ENCODE data around the gene CCL5.
"Not testable (repeated sequence)": the region's sequence is repeated elsewhere in the genome, so short reads cannot be mapped to it uniquely, and the experiment has no call there.

CCL5 gene

DNA sequence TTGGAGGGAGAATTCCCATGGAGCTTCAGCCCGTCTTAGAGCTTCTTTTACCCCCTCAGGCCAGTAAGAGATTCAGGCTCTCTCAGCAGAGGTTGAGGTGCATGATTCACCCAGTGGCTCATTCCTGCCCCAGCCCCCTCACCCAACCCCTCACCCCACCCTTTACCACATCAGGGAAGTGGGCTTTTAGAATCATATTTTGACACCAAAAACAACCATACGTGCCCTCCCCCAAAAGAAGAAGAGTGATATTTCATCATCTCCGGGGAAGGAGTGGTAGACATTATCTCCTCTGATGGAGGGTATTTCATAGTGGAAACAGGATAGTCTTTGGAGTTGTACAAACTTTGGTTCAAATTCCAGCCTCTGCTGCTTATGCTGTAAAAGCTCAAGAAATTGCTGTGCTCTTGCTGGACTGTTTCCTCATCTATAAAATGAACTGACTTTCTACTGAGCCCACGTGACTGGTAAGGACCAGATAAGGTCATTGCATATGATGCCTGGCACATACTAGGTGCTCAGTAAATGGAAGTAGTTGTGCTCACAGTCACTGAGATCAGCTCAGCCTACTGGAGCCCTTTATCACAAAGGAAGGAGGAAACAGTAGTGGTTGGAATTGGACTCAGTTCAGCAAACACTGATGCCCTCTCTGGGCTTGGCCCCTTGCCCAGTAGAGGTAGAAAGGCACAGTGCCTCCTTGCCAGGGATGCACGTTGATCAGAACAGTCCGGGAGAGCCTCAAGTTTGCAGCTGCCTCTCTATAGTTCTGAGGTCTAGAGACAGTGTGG lies 18.3 kb upstream of the CCL5 start:
- no peak for DNase-seq (ENCODE audit: low spot score)

DNA sequence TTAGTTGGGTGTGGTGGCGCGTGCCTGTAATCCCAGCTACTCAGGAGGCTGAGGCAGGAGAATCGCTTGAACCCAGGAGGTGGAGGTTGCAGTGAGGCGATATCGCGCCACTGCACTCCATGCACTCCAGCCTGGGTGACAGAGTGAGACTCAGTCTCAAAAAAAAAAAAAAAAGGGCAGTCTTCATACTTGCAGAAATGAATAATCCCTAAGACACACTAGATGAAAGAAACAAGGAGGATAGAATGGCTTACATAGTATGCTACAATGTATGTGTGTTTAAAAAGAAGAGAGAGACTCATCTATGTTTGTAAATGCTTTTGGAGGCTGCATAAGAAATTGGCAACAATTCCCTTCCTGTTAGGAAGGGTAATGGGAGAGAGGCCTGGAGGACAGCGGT lies 17.6 kb upstream of the CCL5 start:
- DNase-seq (ENCODE audit: low spot score) = not testable (repeated sequence)

DNA sequence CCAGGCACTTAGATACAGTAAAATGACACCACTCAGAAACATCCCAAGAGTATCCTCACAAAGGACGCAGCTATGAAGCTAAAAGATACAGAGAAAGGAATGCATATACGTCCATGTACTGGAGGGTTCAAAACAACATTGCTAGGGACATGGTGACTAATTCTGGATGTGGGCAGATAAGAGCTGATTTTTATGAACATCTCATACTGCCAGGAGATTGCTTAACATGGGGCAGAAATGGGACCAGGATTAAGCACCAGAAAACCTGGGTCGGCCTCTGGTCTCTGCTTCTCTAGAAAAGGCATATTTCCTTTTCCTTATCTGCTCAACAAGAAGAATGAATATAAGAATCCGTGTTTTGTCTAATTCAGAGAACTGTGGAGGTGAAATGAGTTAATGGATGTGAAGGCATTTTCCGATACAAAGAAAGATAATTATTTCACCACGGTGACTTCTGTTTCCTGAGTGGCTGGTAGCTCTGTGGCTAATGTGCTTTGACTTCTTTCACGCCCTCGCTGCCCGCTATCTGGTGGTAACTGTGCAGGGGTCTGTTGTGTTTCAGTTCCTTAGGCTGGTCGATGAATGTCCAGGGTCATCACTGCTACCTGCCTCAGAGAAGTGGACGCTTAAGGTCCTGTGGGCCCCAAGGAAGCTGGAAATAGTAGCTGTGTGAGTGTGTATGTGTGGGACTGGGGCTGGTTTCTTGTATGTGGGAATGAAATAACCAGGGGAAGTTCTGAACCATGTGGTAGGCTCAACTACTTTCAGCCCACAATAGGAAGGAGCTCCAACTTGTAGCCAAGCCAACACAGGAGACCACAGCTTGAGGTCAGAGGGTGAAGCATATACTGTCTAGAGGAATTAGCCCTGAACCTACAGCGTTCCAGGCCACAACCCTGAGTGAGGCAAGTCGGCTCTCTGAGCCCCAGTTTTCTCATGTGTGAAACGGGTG lies 15.8 kb upstream of the CCL5 start:
- peak; percentile 29 for DNase-seq (ENCODE audit: low spot score)

DNA sequence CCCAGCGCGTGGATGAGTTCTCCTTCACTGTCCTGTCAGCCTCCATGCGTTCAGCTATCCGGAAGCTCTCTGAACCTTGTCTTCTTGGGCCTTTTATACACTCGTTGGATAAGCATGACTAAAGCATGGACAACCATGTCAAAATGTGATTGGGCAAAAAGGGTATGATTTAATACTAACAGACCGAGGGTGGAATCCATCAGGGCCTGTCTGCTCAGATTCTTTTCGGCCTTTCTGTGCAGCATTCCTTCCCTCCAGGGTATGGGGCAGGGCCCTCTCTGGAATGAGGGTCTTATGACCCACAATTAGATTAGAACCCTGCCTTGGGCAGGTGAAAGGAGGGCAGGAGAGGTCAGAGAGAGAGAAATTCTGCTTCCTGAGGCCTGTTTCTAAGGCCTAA lies 14.0 kb upstream of the CCL5 start:
- DNase-seq (ENCODE audit: low spot score) = no peak

DNA sequence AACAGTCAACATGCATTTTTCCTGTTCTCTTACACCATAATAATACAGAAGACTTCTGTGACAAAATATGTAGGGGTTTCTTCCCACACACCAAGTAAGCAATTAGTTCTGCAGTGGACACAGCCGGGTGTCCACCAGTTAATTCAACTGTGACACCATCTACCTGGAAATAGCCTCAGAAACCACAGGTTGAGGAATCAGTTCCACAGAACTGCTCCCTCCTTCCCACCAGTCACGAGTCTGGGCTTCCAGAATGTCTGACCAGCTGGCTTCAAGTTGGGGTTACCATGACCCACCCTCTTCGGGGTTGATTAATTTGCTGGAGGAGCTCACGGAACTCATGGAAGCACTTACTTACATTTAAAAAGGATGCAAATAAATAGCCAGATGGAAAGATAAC lies 13.6 kb upstream of the CCL5 start:
- DNase-seq (ENCODE audit: low spot score) = no peak

DNA sequence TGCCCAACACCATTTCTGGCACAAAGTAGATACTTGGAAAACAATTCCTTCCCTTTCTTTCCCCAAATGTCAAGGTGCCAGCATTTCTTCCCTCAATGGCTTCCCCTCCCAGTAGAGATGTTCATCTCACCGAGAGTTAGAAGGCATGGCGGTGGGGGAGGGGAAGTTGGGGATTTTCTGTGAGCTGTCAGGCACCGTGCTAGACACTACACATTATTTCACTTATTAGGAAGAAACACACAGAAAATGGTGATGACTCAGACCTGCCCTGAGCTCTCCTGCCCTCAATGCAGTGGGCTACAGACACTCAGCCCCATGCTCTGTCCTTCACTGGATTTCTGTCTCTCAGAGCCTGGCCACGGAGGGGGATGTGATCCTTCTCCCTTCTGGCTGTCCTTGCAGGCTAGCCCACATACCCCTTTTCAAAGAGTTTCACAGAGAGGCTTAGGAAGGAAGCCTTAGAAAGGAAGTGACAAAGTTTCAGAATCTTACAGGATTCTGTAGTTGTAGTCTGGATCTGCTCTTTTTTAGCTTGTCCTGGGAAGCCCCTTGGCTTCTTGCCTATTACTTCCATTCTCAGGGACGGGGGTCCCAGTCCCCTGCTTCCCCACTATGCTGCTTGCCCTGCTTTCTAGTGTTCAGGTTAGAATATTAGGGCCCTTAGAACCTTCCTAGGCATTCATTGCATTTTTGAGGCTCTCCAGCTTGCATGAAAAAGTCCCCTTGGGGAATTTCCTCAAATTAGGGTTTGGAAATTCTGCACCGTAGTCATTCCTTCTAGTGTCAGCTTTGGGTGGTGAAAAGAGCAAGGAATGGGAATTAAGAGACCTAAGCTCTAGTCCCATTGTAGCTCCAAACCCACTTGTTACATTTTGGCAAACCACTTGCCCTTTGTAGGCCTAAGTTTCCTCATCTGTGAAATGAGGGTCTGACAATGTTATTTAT lies 12.2 kb upstream of the CCL5 start:
- no peak for DNase-seq (ENCODE audit: low spot score)

DNA sequence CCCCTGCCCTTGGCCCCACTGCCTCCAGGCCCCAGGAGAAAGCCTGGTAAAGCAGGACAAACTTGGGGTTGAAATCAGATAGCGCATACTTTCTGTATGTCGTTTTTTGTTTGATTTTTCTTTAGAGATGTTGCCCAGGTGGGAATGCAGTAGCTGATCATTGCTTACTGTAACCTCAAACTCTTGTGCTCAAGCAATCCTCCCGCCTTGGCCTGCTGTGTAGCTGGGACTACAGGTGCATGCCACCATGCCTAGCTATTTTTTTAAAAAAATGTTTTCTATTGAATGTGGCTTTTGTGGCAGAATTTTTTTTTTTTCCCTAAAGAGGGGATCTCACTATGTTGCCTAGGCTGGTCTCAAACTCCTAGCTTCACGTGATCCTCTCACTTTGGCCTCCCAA lies 11.1 kb upstream of the CCL5 start:
- DNase-seq (ENCODE audit: low spot score) = no peak

DNA sequence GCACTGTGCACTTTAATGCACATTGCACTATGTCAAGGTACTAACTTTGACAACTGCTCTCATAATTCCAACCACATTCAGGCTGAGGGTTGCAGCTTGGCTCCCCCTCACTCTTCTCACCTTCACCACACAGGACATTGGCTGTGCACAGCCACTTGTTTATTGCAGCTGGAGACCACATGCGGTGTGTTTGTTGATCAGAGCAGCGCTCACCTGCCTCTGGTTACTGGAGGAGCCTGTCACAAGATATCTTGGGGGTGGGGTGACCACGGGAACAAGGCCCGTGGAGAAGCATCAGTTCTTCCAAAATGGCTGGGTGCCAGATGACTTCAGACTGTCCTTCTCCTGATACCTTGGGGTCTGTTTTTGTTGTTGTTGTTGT lies 10.6 kb upstream of the CCL5 start:
- DNase-seq (ENCODE audit: low spot score) = no peak

DNA sequence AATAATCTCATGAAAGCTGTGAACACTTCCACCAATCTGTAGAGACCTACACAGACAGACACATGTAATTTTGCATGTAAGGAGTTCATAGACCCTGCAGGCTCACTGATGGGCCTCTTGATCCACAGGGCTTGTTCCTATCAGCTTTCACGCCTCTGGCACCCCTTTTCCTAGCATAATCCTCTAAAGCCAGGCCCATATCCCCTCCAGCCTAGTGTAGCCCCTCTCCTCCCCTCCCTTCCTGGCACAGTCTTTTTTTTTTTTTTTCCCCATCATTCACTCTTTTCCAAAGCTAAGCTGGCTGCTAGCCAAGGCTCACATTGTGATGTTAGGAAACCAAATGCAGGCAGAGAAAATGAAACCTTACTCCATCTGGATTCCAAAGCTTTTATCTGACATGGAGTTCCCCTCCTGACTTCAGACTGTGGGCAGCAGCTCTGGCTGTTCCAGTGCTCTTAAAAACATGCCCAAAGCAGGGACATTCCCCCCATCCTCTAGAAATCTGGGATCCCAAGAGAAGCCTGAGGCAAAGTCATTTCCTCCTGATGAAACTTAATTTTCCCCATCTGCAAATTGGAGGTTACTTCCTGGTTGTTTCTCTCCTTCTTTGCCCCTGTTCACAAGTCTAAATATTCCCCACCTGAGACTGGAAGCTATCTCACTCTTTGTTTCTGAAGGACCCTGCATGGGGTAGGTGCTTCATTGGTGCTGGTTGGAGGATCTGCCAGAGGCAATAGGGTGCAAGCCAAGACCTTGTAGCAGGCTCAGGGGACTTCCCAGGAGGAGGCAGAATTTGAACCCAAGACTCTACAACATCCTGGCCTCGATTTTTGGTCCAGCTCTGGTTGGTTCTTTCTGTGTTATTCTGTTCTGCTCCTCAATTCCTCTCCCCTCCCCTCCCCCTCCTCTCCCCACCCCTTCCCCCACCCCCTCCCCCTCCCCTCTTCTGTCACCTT lies 9.9 kb upstream of the CCL5 start:
- no peak for DNase-seq (ENCODE audit: low spot score)

DNA sequence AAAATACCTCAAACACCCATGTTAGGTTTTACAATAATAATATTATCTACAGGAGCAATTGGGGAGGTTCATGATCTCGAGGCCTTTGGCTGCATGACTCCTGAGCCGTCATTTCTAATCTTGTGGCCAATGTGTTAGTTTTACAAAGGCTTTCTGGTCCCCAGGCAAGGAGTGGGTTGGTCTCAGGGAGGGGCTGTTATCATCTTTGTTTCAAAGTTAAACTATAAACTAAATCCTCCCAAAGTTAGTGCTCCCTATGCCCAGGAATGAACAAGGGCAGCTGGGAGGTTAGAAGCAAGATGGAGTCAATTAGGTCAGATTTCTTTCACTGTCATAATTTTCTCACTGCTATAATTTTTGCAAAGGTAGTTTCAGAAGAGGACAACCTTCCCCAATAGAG lies 9.1 kb upstream of the CCL5 start:
- no peak for DNase-seq (ENCODE audit: low spot score)

DNA sequence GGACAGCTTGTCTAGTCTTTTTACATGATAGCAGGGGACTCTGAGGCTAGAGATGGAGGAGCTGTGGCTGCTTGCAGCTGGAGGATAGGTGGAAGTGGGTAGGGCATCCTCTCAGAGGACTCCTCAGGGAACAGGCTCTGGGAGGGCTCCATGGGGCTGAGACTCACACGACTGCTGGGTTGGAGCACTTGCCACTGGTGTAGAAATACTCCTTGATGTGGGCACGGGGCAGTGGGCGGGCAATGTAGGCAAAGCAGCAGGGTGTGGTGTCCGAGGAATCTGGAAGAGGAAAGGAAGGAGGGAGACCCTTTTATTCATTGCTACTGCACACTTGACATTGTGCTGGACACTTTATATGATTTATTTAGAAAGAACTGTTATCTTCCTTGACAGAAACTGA lies 1.8 kb downstream of the CCL5 start:
- DNase-seq (ENCODE audit: low spot score) = no peak

DNA sequence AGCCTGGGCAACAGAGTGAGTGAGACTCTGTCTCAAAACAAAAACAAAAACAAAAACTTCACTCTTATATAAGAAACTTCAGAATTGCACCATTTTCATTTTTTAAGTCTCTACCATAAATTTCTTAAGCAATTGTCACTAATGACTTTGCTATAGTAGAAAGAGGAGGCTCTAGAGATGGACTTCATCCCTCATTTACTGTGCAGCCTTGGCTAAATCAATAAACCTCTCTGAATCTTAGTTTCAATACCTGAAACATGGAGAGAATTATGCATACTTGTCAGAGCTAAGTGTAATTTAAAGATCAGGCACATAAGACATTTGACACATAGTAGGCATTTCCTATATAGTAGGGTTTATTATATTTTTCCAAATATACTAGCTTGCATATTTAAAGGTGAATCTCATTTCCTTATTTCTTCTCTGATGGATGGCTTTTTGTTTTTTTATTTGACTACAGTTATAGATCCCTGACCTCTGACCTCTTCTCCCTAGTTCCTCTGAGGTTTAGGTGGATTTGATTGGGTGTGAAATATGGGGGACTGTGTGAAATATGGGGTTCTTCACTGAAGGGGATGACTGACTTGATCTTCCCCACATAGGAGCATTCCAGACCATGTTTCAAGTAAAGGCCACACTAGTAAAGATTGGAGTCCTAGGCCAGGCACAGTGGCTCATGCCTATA lies 2.7 kb downstream of the CCL5 start:
- no peak for DNase-seq (ENCODE audit: low spot score)

DNA sequence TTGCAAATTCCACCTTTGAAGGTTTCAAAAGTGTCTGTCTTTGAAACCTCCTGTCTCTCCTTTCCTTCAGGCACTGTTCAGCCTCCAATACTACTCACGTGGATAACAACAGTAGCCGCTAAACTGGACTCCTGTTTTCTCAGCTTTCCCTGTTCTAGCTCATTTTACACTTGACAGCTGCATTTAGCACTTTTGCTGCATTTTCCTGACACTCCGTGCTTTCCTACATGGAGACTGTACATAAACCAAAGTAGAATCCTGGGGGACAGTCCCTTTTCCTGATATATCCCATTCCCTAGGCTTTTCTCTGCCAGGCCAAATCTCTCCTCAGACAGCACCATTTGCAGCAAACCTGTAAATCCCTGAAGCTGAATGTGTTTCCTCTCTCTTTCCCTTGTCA lies 3.6 kb downstream of the CCL5 start:
- no peak for DNase-seq (ENCODE audit: low spot score)

DNA sequence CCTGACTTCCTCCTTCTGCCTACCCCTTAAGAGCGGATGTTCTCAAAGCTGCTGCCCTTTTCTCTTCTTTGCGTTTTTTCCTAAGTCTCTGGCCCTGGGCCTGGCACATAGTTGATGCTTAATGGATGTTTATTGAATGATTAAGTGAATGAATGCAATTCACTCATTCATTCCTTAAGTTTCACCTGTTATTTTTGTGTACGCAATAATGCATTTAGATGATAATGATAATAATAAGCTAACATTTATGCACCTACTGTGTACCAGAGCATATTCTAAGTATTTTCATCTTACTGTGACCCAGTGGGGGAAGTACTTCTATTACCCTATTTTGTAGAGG lies 4.4 kb downstream of the CCL5 start:
- DNase-seq (ENCODE audit: low spot score) = no peak

DNA sequence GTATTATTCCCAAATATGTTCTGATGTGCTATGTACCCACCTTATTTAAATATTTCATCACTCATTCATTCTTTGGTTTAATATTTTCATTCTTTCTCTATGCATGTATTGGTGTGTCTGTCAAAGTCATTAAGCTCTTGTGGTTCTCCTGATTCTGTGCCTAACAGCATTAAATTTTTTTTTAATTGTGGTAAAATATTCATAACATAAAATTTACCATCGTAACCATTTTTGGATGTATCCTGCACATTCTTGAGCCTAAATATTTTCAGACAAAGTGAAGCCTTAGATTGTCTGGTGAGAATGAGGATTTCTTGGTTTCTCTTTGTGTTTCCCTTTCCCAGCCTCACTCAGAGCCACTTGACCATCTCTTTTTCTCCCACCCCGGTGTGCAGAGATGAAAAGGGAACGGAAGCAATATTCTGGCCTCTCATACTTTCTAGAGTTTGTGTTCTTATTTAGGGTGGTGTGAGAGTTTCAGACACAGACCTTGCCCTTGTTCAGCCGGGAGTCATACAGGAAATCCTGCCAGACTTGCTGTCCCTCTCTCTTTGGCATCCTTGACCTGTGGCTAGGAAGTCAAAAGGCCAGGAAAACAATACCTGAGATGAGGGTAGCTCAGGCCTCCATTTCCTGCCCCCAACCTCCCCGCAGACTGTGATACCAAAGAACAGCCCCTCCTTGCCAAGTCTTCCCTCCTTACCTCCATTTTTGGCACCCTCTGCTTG lies 4.9 kb downstream of the CCL5 start:
- no peak for DNase-seq (ENCODE audit: low spot score)

DNA sequence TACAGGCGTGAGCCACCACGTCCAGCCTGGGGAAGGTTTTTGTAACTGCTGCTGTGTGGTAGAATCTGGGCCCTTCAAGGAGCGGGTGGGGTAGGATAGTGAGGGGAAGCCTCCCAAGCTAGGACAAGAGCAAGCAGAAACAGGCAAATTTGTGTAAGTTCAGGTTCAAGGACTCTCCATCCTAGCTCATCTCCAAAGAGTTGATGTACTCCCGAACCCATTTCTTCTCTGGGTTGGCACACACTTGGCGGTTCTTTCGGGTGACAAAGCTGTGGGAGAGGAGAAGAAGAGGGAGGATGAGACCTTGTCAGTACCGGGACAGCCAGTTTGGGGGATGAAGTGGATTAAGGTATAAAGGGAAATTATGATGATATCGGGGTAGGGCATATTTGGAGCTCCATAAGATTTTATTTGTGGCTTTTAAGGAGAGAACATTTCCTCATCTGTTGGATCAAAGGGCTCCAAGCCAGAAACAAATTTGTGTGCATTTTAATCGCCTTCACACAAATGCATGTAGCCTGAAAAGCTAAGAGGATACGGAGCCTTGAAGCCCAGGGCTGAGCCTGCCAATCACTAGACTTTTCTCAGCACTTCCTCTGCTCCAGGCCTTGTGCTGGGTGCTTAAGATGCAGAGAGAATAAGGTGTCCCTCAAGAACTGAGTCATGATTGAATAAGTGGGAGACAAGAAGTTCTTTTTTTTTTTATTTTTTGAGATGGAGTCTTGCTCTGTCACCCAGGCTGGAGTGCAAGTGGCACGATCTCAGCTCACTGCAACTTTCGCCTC lies 7.8 kb downstream of the CCL5 start:
- no peak for DNase-seq (ENCODE audit: low spot score)

DNA sequence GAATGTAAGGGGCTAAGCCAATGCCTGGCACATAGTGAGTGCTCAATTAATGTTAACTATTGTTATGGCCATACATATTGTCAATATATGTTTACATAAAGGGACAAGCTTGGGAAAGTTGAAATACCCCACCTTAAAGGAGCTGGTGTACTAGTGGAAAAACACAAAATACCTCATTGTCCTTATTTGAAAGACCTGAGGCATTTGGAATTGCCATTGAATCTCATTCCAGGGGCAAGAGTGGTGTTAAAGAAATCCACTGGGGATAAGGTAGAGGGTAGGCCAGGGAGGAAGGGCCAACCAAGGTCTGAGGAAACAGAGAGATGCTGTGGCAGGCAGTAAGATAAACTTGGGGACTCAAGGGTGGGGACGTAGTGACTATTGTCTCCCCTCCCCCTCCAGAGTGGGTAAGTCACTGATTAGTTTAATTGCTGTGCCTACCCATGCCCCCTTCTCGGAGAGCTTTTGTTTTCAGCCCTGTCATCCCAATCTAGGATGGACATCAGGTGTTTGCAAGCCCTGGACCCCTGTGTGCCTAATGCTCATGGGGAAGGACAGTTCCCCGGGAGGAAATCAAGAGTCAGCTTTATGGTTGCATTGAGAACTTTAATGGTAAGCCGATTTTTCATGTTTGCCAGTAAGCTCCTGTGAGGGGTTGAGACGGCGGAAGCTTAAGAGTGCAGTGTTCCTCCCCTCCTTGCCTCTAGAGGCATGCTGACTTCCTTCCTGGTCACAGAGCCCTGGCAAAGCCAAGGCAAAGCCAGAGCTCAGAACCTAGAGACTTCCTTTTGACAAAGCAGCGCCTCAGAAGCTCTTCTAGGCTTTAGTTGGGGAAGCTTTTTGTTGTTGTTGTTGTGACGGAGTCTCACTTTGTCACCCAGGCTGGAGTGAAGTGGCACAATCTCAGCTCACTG lies 9.0 kb downstream of the CCL5 start:
- no peak for DNase-seq (ENCODE audit: low spot score)

DNA sequence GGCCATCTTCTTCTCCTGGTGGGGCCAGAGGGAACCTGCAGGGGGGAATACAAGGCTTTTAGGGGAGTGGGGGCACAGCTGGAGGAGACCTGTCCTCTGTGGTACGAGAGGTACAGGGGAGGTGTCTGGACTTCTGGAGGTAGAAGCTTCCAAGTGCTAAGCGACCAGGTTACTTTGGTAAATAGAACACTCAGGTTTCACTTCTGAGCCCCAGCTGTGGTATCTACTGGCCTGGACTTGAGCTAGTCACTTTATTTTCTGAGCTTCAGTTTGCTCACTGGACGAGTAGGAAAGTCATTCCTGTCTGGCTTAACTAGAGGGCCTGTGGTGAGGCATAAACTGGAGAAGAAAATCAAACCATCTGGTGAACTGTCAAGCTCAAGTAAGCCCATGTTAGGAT lies 11.4 kb downstream of the CCL5 start, which contains the start of gene HEATR9:
HEATR9 (minus strand) TSS at position 155 of the 400 bp plus-strand sequence; CDS start at position 6, 149 bp downstream.
- DNase-seq (ENCODE audit: low spot score) = no peak
